Activated CD4-positive, alpha-beta T cell treated with anti-CD3 and anti-CD28 coated beads for 36 hours (primary cell): ENCODE data around the gene RBPJL. TPM values are rescaled to one million over a fixed set of nuclear protein-coding genes. Genes with fewer than 3 reads are reported as not detected.
"Not testable (repeated sequence)": the region's sequence is repeated elsewhere in the genome, so short reads cannot be mapped to it uniquely, and the experiment has no call there.

Source experiments
- ATAC-seq: fragments of 200-7000 bp; cut with Tn5 transposase; one replicate; pipeline ENCODE4 v1.10.0; 2021; ENCODE audit warnings: mild to moderate bottlenecking, moderate library complexity
- CTCF ChIA-PET: fragments of 350-600 bp; sonication (Branson Sonifier 250); formaldehyde crosslinking; loops from one replicate; lab custom pipeline; 2021; ENCODE audit warnings: antibody characterized with exemption; lab: Charles Lee
- POLR2A ChIA-PET: fragments of 350-600 bp; sonication (Branson Sonifier 250); formaldehyde crosslinking; loops from one replicate; lab custom pipeline; 2021; ENCODE audit warnings: antibody characterized with exemption, inconsistent platforms; lab: Charles Lee
- DNase-seq: peaks from one replicate; pipeline ENCODE4 v3.0.0-alpha.2; 2020
- H3K27ac Mint-ChIP-seq: one replicate; pipeline ENCODE4 v1.8.0; 2021; ENCODE audit warnings: mixed read lengths
- H3K27me3 Mint-ChIP-seq: one replicate; pipeline ENCODE4 v1.8.0; 2021; ENCODE audit warnings: mixed read lengths
- H3K36me3 Mint-ChIP-seq: one replicate; pipeline ENCODE4 v1.8.0; 2021; ENCODE audit warnings: low read depth, mixed read lengths
- H3K4me1 Mint-ChIP-seq: one replicate; pipeline ENCODE4 v1.8.0; 2021; ENCODE audit warnings: mixed read lengths
- H3K4me3 Mint-ChIP-seq: one replicate; pipeline ENCODE4 v1.8.0; 2021; ENCODE audit warnings: mild to moderate bottlenecking, moderate library complexity, mixed read lengths
- H3K9me3 Mint-ChIP-seq: one replicate; pipeline ENCODE4 v1.8.0; 2021; ENCODE audit warnings: low read depth, mixed read lengths
- intact Hi-C, 2 experiments: fragments of 100-400 bp; cut with DNase I in 1 of 2; cut with micrococcal nuclease in 1 of 2; formaldehyde crosslinking; loops; one replicate each; pipeline versions ENCODE4 v1.14.2 to v1.15.1; 2022 to 2024; cut with DNase I, micrococcal nuclease
- total RNA-seq, 2 experiments: library from RNA; stranded (reverse); gene quantifications; one replicate each; pipeline ENCODE4 v1.2.3, GENCODE V29; 2021

The RBPJL gene
- total RNA-seq, 2 experiments from 2014 or later: not detected

- DNase-seq, ATAC-seq, H3K4me3 Mint-ChIP-seq, H3K27ac Mint-ChIP-seq, H3K9me3 Mint-ChIP-seq, POLR2A ChIA-PET, H3K27me3 Mint-ChIP-seq, H3K36me3 Mint-ChIP-seq, CTCF ChIA-PET: not testable (repeated sequence)
- intact Hi-C loops: loop anchor here in 1 of 2 experiments (10.0 kb wide), 1 partner anchor 534 kb away; the partner anchor contains the start of genes SPATA25 and ZSWIM1
- H3K4me1 Mint-ChIP-seq: peaks cover 53% of the 10 kb centered on the region
Measured at GRCh38 chr20:45350795-45351194, 44.2 kb downstream of the RBPJL start.

DNA sequence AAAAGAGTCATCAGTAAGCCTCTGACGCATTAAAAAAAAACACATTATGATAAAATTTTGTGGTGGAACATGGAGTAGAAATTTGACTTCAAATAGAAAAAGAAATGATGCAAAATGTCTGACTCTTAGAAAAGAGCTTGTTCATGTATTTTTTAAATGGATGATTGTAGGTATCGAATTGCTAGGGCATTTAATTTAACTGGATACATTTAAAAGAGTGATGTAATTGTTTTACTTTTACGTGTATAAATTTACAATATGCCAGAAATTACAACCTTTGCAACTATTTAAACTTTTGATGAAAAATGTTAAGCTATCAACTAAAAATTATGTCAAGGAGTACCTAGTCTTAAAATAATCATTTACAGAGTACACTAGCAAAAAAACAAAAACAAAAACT, 46.1 kb downstream of the RBPJL start:
- Mint-ChIP-seq H3K4me3 (no peak overlapping the region), H3K27me3 (no peaks in the 10 kb centered on the region), H3K36me3 (no peaks in the 10 kb centered on the region), H3K9me3 (no peaks in the 10 kb centered on the region), H3K4me1 (peaks cover 49% of the 10 kb centered on the region), H3K27ac (no peak overlapping the region)
- POLR2A ChIA-PET: interaction anchor here (0.6 kb wide), 1 partner anchor 15 kb away, joined by 5 read pairs; no protein-coding TSS in a partner anchor
- CTCF ChIA-PET: interaction anchor here (0.7 to 2.0 kb wide), 11 partner anchors 8 to 418 kb away, joined by 3 to 7 read pairs (median 4); partner anchors contain the start of gene SYS1
- ATAC-seq (no peak), DNase-seq (no peak)
- intact Hi-C loops: loop anchor here in 1 of 2 experiments (10.0 kb wide), 1 partner anchor 532 kb away; the partner anchor contains the start of genes SPATA25 and ZSWIM1

- DNase-seq (no peak), ATAC-seq (no peak)
- H3K4me3 Mint-ChIP-seq: no peak overlapping the region
- ChIA-PET POLR2A (no interaction called here), CTCF (interaction anchor here (0.6 to 2.0 kb wide), 4 partner anchors 9 to 60 kb away, joined by 3 to 7 read pairs (median 4); partner anchors contain the start of gene SYS1)
- H3K9me3 Mint-ChIP-seq: no peaks in the 10 kb centered on the region
- H3K36me3 Mint-ChIP-seq: no peaks in the 10 kb centered on the region
- H3K4me1 Mint-ChIP-seq: peaks cover 54% of the 10 kb centered on the region
- peak overlapping the region; percentile 92 for H3K27ac Mint-ChIP-seq
- intact Hi-C loops: loop anchor here in 1 of 2 experiments (2.0 to 10.0 kb wide), 2 partner anchors 399 to 531 kb away; partner anchors contain the start of genes SPATA25 and ZSWIM1
- H3K27me3 Mint-ChIP-seq: no peaks in the 10 kb centered on the region
Measured at GRCh38 chr20:45353746-45354145, 47.1 kb downstream of the RBPJL start.

GRCh38 chr20:45354423-45355208, 48.0 kb downstream of the RBPJL start:
- ChIA-PET POLR2A (interaction anchor here (0.6 to 0.9 kb wide), 2 partner anchors 19 to 61 kb away, joined by 3 read pairs; partner anchors contain the start of gene PIGT), CTCF (interaction anchor here (0.6 to 1.8 kb wide), 12 partner anchors 8 to 259 kb away, joined by 3 to 7 read pairs (median 4); partner anchors contain the start of gene SYS1)
- ATAC-seq: peak; percentile 26
- Mint-ChIP-seq H3K4me3 (peak overlapping the region; percentile 33), H3K4me1 (peaks cover 54% of the 10 kb centered on the region), H3K27ac (peak overlapping the region; percentile 92), H3K36me3 (no peaks in the 10 kb centered on the region), H3K9me3 (no peaks in the 10 kb centered on the region), H3K27me3 (no peaks in the 10 kb centered on the region)
- intact Hi-C loops: loop anchor here (1.0 to 10.0 kb wide), 3 partner anchors 9 to 530 kb away; partner anchors contain the start of genes SPATA25 (in 1 of the 2), SYS1 (in 1 of the 2) and ZSWIM1 (in 1 of the 2)
- DNase-seq: peak; percentile 45

GRCh38 chr20:45355209-45356084, 48.8 kb downstream of the RBPJL start:
- Mint-ChIP-seq H3K4me1 (peaks cover 51% of the 10 kb centered on the region), H3K4me3 (peak overlapping the region; percentile 33), H3K27ac (peak overlapping the region; percentile 92), H3K9me3 (no peaks in the 10 kb centered on the region), H3K36me3 (no peaks in the 10 kb centered on the region), H3K27me3 (no peaks in the 10 kb centered on the region)
- ChIA-PET POLR2A (interaction anchor here (0.6 to 0.9 kb wide), 2 partner anchors 18 to 60 kb away, joined by 3 read pairs; partner anchors contain the start of gene PIGT), CTCF (interaction anchor here (0.6 to 1.8 kb wide), 12 partner anchors 7 to 260 kb away, joined by 3 to 7 read pairs (median 4); partner anchors contain the start of gene SYS1)
- intact Hi-C loops: loop anchor here (1.0 to 10.0 kb wide), 3 partner anchors 8 to 529 kb away; partner anchors contain the start of genes SPATA25 (in 1 of the 2), SYS1 (in 1 of the 2) and ZSWIM1 (in 1 of the 2)
- DNase-seq (peak; percentile 50), ATAC-seq (peak; percentile 84)

GRCh38 chr20:45358282-45359068, 51.8 kb downstream of the RBPJL start:
- H3K9me3 Mint-ChIP-seq: no peaks in the 10 kb centered on the region
- H3K4me1 Mint-ChIP-seq: peaks cover 51% of the 10 kb centered on the region
- CTCF ChIA-PET: interaction anchor here (0.6 to 6.5 kb wide), 7 partner anchors 11 to 91 kb away, joined by 4 to 101 read pairs (median 6); partner anchors contain the start of gene SDC4
- no peaks in the 10 kb centered on the region for H3K36me3 Mint-ChIP-seq
- no peak for ATAC-seq
- intact Hi-C loops: loop anchor here in 1 of 2 experiments (10.0 kb wide), 1 partner anchor 526 kb away; the partner anchor contains the start of genes SPATA25 and ZSWIM1
- no peak for DNase-seq
- POLR2A ChIA-PET: interaction anchor here (0.6 kb wide), 2 partner anchors 391 to 398 kb away, joined by 4 to 5 read pairs; no protein-coding TSS in a partner anchor
- no peak overlapping the region for H3K4me3 Mint-ChIP-seq
- H3K27me3 Mint-ChIP-seq: no peaks in the 10 kb centered on the region
- H3K27ac Mint-ChIP-seq: no peak overlapping the region

- intact Hi-C loops: loop anchor here in 1 of 2 experiments (10.0 kb wide), 1 partner anchor 526 kb away; the partner anchor contains the start of genes SPATA25 and ZSWIM1
- H3K27me3 Mint-ChIP-seq: no peaks in the 10 kb centered on the region
- DNase-seq (no peak), ATAC-seq (no peak)
- POLR2A ChIA-PET: interaction anchor here (0.6 to 1.1 kb wide), 2 partner anchors 48 to 391 kb away, joined by 3 to 5 read pairs; no protein-coding TSS in a partner anchor
- peaks cover 3% of the 10 kb centered on the region for H3K36me3 Mint-ChIP-seq
- CTCF ChIA-PET: interaction anchor here (0.6 to 6.5 kb wide), 9 partner anchors 10 to 93 kb away, joined by 3 to 101 read pairs (median 6); partner anchors contain the start of gene SDC4
- H3K4me3 Mint-ChIP-seq: no peak overlapping the region
- H3K4me1 Mint-ChIP-seq: peaks cover 49% of the 10 kb centered on the region
- H3K9me3 Mint-ChIP-seq: no peaks in the 10 kb centered on the region
- H3K27ac Mint-ChIP-seq: no peak overlapping the region
Measured at GRCh38 chr20:45359069-45359405, 52.4 kb downstream of the RBPJL start.

DNA sequence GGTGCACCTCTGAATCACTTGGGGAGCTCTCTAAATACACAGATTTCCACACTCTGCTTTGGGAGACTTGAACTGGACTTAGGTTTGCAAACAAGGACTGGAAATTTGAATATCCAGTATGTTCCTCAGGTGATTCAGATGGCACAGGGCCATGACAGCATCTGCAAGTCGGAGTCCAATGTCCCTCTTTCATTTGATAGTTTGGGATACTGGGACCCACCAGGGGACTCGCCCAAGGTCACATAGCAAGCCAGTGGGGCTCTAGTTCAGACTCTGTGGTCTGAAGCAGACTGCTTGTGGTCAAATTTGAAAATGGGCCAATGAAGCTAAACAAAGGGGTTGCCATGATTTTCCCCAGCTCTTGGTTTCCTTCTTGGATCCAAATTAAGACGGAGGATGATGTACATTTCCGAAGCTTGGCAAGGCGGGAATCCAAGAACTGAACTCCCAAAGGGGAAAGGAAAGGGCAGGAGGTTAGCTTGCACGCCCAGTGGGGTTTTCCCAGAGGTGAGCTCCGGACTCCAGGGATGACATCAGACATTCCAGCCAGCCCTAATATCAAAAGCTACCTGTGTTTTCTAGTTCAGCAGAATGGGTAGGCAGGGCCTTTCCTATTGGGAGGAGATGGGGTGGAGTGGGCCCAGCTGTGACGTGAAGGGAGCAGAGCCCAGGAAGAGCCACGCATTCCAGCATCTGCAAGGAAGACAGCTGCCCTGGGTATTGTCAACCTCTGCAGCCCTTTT, 52.9 kb downstream of the RBPJL start:
- peaks cover 46% of the 10 kb centered on the region for H3K4me1 Mint-ChIP-seq
- CTCF ChIA-PET: interaction anchor here (0.6 to 6.5 kb wide), 9 partner anchors 10 to 93 kb away, joined by 3 to 101 read pairs (median 6); partner anchors contain the start of gene SDC4
- H3K27me3 Mint-ChIP-seq: no peaks in the 10 kb centered on the region
- ATAC-seq: no peak
- no peak overlapping the region for H3K4me3 Mint-ChIP-seq
- H3K36me3 Mint-ChIP-seq: peaks cover 3% of the 10 kb centered on the region
- no peak for DNase-seq
- H3K9me3 Mint-ChIP-seq: no peaks in the 10 kb centered on the region
- intact Hi-C loops: loop anchor here (5.0 to 10.0 kb wide), 5 partner anchors 93 to 733 kb away; partner anchors contain the start of genes DNTTIP1 (in 1 of the 2), SPATA25 (in 1 of the 2), WFDC3 (in 1 of the 2) and ZSWIM1 (in 1 of the 2)
- H3K27ac Mint-ChIP-seq: no peak overlapping the region
- POLR2A ChIA-PET: interaction anchor here (1.1 kb wide), 1 partner anchor 47 kb away, joined by 3 read pairs; no protein-coding TSS in a partner anchor

GRCh38 chr20:45361793-45362192, 55.2 kb downstream of the RBPJL start:
- peaks cover 10% of the 10 kb centered on the region for H3K36me3 Mint-ChIP-seq
- H3K9me3 Mint-ChIP-seq: no peaks in the 10 kb centered on the region
- POLR2A ChIA-PET: interaction anchor here (0.8 to 2.1 kb wide), 2 partner anchors 13 to 75 kb away, joined by 4 to 10 read pairs; no protein-coding TSS in a partner anchor
- no peaks in the 10 kb centered on the region for H3K27me3 Mint-ChIP-seq
- H3K27ac Mint-ChIP-seq: no peak overlapping the region
- no peak for ATAC-seq
- intact Hi-C loops: loop anchor here (2.0 to 5.0 kb wide), 8 partner anchors 13 to 731 kb away; partner anchors contain the start of genes DNTTIP1 (in 1 of the 2), PIGT (in 1 of the 2), SDC4 (in 1 of the 2) and WFDC3 (in 1 of the 2)
- no peak overlapping the region for H3K4me3 Mint-ChIP-seq
- DNase-seq: no peak
- CTCF ChIA-PET: interaction anchor here (0.6 to 6.5 kb wide), 16 partner anchors 7 to 437 kb away, joined by 3 to 101 read pairs (median 8); partner anchors contain the start of genes PIGT and SDC4
- peaks cover 44% of the 10 kb centered on the region for H3K4me1 Mint-ChIP-seq
